Loucy (cell line): ENCODE measurements around the gene UQCC2.

ENCODE experiments used
- EZH2phosphoT487 ChIP-seq: fragments of 200-600 bp; IDR thresholded peaks from 2 replicates; pipeline ENCODE4 v1.6.1; 2018; ENCODE audit warnings: antibody characterized with exemption, mild to moderate bottlenecking, moderate library complexity, borderline replicate concordance
- TF ChIP-seq, protein P1 (sequence below): fragments of 200-600 bp; sonication (generic); conservative IDR thresholded peaks from 2 replicates; pipeline ENCODE4 v1.5.1; 2014; ENCODE audit warnings: mild to moderate bottlenecking, antibody characterized with exemption, low read length

DNA sequence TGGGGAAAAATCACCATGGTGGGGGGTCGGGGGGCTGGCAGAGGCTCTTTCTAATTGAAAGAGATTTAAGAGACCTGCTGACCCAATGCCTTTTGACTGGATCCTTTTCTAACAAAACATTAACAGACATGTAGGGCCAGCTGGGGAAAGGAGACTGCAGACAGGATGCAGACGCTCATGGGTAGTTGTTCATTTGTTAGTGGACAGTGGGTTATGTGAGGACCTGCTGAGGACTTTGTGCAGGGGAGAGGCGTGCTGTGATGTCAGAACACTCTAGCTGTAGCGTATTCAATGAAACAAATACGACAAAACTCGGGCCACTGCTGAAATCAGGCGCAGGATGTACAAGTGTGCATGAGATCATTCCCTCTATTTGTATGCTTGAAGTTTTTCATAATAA is 34.0 kb upstream of the UQCC2 start:
- TF ChIP-seq, protein P1, sequence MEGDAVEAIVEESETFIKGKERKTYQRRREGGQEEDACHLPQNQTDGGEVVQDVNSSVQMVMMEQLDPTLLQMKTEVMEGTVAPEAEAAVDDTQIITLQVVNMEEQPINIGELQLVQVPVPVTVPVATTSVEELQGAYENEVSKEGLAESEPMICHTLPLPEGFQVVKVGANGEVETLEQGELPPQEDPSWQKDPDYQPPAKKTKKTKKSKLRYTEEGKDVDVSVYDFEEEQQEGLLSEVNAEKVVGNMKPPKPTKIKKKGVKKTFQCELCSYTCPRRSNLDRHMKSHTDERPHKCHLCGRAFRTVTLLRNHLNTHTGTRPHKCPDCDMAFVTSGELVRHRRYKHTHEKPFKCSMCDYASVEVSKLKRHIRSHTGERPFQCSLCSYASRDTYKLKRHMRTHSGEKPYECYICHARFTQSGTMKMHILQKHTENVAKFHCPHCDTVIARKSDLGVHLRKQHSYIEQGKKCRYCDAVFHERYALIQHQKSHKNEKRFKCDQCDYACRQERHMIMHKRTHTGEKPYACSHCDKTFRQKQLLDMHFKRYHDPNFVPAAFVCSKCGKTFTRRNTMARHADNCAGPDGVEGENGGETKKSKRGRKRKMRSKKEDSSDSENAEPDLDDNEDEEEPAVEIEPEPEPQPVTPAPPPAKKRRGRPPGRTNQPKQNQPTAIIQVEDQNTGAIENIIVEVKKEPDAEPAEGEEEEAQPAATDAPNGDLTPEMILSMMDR, result no peak
- TF ChIP-seq EZH2phosphoT487, result no peak
